ENCODE results near the gene CDK17.
"Not testable (repeated sequence)": the region's sequence is repeated elsewhere in the genome, so short reads cannot be mapped to it uniquely, and the experiment has no call there.

The CDK17 gene

GRCh38 chr12:96412431-96412830 lies 12.2 kb upstream of the CDK17 start:
- FAIRE-seq = no peak
- no peak for TF ChIP-seq TAF1 (IDR thresholded peaks at IDR 0.05; ENCODE audit: borderline replicate concordance, low read depth, low read length)
- TF ChIP-seq POLR2A (IDR thresholded peaks at IDR 0.05; ENCODE audit: low read depth, low read length) = no peak
- no peak for TF ChIP-seq POLR2AphosphoS5 (IDR thresholded peaks at IDR 0.05; ENCODE audit: low read depth, low read length)
- DNase-seq (ENCODE audit: insufficient read length) = no peak

- TF ChIP-seq POLR2AphosphoS5 (IDR thresholded peaks at IDR 0.05; ENCODE audit: low read depth, low read length) = no peak
- no peak for TF ChIP-seq TAF1 (IDR thresholded peaks at IDR 0.05; ENCODE audit: borderline replicate concordance, low read depth, low read length)
- no peak for TF ChIP-seq POLR2A (IDR thresholded peaks at IDR 0.05; ENCODE audit: low read depth, low read length)
- DNase-seq (ENCODE audit: insufficient read length) (no peak), FAIRE-seq (no peak)
Observed at GRCh38 chr12:96409731-96410130, 9.5 kb upstream of the CDK17 start.

DNA sequence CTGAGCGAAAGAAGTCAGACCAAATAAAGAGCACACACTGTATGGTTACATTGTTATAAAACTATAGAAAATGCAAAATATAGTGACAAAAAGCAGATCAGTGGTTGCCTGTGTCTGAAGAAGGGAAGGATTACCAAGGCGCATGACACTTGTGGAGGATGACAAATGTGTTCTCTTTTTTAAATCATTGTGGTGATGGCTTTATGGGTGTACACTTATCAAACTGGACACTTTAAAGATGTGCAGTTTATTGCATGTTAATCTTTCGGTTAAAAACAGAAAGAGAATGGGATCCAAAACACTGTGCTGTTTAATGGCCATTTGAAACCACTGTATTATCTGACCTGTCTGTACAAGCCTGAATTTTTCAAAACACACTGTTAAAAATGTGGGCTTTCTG lies 8.8 kb upstream of the CDK17 start:
- no peak for TF ChIP-seq TAF1 (IDR thresholded peaks at IDR 0.05; ENCODE audit: borderline replicate concordance, low read depth, low read length)
- no peak for TF ChIP-seq POLR2A (IDR thresholded peaks at IDR 0.05; ENCODE audit: low read depth, low read length)
- TF ChIP-seq POLR2AphosphoS5 (IDR thresholded peaks at IDR 0.05; ENCODE audit: low read depth, low read length) = no peak
- DNase-seq (ENCODE audit: insufficient read length) (no peak), FAIRE-seq (no peak)

- peak; percentile 44 for DNase-seq (ENCODE audit: insufficient read length)
- FAIRE-seq = peak; percentile 93
Observed at GRCh38 chr12:96407429-96408097, 7.3 kb upstream of the CDK17 start.

GRCh38 chr12:96404696-96405095 lies 4.5 kb upstream of the CDK17 start:
- no peak for FAIRE-seq

DNA sequence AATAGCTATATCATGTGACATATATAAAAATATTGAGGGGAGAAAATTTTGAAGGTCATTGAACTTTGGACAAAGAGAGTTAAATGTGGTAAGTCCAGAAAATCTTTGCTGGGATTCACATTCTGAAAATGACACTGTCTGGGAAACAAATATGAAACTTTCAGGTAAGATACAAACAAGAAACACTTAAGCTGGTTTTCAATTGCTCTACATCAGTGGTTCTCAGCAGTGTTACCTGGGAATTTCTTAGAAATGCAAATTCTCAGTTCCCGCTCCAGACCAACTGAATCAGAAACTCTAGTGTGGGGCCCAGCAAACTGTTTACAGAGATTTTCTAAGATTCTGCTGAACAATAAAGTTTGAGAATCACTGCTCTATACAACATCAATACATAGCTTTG lies 3.6 kb upstream of the CDK17 start:
- FAIRE-seq (no peak), DNase-seq (ENCODE audit: insufficient read length) (no peak)
- no peak for TF ChIP-seq TAF1 (IDR thresholded peaks at IDR 0.05; ENCODE audit: borderline replicate concordance, low read depth, low read length)
- no peak for TF ChIP-seq POLR2AphosphoS5 (IDR thresholded peaks at IDR 0.05; ENCODE audit: low read depth, low read length)
- no peak for TF ChIP-seq POLR2A (IDR thresholded peaks at IDR 0.05; ENCODE audit: low read depth, low read length)

More at GRCh38 chr12:96404696-96405095, 4.5 kb upstream of the CDK17 start:
- TF ChIP-seq TAF1 (IDR thresholded peaks at IDR 0.05; ENCODE audit: borderline replicate concordance, low read depth, low read length) = no peak
- TF ChIP-seq POLR2A (IDR thresholded peaks at IDR 0.05; ENCODE audit: low read depth, low read length) = no peak
- TF ChIP-seq POLR2AphosphoS5 (IDR thresholded peaks at IDR 0.05; ENCODE audit: low read depth, low read length) = no peak
- no peak for DNase-seq (ENCODE audit: insufficient read length)

GRCh38 chr12:96402522-96402921 lies 2.3 kb upstream of the CDK17 start:
- FAIRE-seq; DNase-seq (ENCODE audit: insufficient read length): not testable (repeated sequence)

DNA sequence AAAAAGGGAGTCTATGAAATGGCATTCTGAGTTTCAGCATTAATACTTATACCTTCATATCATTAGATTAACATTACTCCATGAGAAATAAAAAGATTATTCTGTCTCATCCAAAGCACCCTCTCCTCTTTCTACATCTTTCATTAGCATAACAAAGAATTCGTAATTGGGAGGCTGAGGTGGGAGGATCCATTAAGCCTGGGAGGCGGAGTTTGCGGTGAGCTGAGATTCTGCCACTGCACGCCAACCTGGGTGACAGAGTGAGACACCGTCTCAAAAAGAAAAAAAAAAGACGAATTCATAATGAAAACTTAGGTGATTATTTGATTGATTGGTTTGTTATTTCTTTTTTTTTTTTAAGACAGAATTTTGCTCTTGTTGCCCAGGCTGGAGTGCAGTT lies 1.8 kb upstream of the CDK17 start:
- TF ChIP-seq TAF1 (IDR thresholded peaks at IDR 0.05; ENCODE audit: borderline replicate concordance, low read depth, low read length) (no peak), POLR2AphosphoS5 (IDR thresholded peaks at IDR 0.05; ENCODE audit: low read depth, low read length) (no peak), POLR2A (IDR thresholded peaks at IDR 0.05; ENCODE audit: low read depth, low read length) (no peak)
- no peak for DNase-seq (ENCODE audit: insufficient read length)
- FAIRE-seq = no peak

GRCh38 chr12:96401076-96401871 lies 1.0 kb upstream of the CDK17 start:
- FAIRE-seq (peak; percentile 30), DNase-seq (ENCODE audit: insufficient read length) (no peak)
- no peak for TF ChIP-seq TAF1 (IDR thresholded peaks at IDR 0.05; ENCODE audit: borderline replicate concordance, low read depth, low read length)
- TF ChIP-seq POLR2AphosphoS5 (IDR thresholded peaks at IDR 0.05; ENCODE audit: low read depth, low read length) = no peak
- no peak for TF ChIP-seq POLR2A (IDR thresholded peaks at IDR 0.05; ENCODE audit: low read depth, low read length)

GRCh38 chr12:96400631-96401075 lies 414 bp upstream of the CDK17 start:
- TF ChIP-seq POLR2AphosphoS5 (IDR thresholded peaks at IDR 0.05; ENCODE audit: low read depth, low read length) = no peak
- TF ChIP-seq TAF1 (IDR thresholded peaks at IDR 0.05; ENCODE audit: borderline replicate concordance, low read depth, low read length) = no peak
- no peak for TF ChIP-seq POLR2A (IDR thresholded peaks at IDR 0.05; ENCODE audit: low read depth, low read length)
- FAIRE-seq = no peak
- no peak for DNase-seq (ENCODE audit: insufficient read length)

- FAIRE-seq = peak; percentile 87
- TF ChIP-seq POLR2A (IDR thresholded peaks at IDR 0.05; ENCODE audit: low read depth, low read length) (peak; percentile 62), POLR2AphosphoS5 (IDR thresholded peaks at IDR 0.05; ENCODE audit: low read depth, low read length) (no peak), TAF1 (IDR thresholded peaks at IDR 0.05; ENCODE audit: borderline replicate concordance, low read depth, low read length) (peak; percentile 52; the same call in 1 of the 2 replicates)
- peak; percentile 50 for DNase-seq (ENCODE audit: insufficient read length)
Observed at GRCh38 chr12:96399120-96399918, 920 bp downstream of the CDK17 start.

All from GM12892 (cell line).